Measurements from ENCODE around the gene XAB2.
A peak's percentile ranks its signal among the peaks of the same experiment; 100 is the strongest.
"Not testable (repeated sequence)": the region's sequence is repeated elsewhere in the genome, so short reads cannot be mapped to it uniquely, and the experiment has no call there.

XAB2 gene

GRCh38 chr19:7611541-7612279, 17.6 kb downstream of the XAB2 start:
- DNase-seq: no peak

- no peak for DNase-seq
These were observed 18.7 kb downstream of the XAB2 start for GRCh38 chr19:7610491-7611240.

GRCh38 chr19:7607874-7608560, 21.3 kb downstream of the XAB2 start:
- no peak for DNase-seq

DNA sequence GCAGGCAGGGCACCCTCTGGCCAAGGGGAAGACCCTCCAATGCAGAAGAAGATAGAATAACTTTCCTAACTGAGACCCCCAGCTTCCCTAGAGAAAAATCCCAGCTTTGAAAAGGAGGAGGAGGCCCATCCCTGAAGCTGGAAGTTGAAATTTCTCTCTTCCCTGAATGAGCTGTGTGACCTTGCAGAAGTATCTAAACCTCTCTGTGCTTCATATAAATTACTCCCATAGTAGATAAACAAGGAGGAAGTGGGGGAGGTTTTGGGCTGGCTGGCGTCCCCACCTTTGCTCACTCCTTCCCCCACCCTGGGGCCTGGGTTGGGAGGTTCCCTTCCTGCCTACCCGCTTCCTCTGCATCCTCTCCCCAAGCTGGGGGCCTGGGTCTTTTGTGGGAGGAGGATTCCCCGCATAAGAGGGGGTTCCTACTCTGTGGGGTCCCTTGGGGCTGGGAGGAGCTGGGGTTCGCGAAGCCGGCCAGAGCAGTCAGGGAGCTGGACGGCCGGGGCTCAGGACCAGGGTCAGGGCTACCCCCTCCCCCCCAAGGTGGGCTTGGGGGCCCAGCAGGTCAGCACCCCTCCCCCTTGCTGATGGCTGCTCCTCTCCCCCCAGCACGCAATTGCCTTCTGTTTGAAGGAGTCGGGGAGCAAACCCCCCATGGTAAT, 22.0 kb downstream of the XAB2 start:
- DNase-seq: no peak

DNA sequence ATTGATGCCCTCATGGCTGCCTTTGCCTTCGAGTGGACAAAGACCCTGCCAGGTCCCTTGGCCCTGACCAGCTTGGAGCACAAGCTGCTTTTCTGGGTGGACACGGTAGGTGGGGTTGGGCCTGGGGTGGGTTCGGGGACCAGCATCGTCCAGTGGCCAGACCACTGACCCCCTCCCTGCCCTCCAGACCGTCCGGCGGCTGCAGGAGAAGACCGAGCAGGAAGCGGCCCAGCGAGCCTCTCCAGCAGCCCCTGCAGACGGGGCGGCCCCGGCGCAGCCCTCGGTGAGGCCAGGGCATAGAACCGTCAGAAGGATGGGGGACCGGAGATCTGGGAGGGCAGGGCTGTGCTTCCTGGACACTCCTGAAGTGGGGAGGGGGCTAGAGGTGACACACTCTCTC, 23.1 kb downstream of the XAB2 start:
- no peak for DNase-seq

DNA sequence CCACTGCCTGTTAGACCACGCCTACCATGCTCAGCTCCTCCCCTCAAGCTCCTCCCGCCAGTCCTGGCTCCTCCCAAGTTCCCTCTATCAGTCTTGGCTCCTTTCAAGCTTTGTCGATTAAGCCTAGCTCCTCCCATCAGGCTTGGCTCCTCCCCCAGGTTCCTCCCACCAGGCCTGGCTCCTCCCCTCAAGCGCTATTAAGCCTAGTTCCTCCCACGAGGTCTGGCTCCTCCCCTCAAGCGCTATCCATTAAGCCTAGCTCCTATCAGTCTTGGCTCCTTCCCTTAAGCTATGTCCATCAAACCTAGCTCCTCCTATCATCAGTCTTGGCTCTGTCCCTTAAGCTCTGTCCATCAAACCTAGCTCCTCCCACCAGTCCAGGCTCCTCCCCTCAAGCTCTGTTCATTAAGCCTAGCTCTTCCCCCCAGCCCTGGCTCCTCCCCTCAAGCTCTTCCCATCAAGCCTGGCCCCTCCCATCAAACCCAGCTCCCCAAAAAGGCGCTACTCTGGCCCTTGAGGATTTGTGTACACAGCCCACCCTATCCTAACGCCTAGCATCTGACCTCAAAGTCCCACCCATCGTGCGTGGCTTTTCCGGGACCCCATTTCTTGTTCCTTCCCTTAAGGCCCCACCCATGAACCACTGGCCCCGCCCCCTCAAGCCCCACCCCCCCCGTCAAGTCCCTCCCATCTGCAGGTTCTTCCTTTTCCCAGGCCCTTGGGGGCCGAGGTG, 23.7 kb downstream of the XAB2 start:
- no peak for DNase-seq

DNA sequence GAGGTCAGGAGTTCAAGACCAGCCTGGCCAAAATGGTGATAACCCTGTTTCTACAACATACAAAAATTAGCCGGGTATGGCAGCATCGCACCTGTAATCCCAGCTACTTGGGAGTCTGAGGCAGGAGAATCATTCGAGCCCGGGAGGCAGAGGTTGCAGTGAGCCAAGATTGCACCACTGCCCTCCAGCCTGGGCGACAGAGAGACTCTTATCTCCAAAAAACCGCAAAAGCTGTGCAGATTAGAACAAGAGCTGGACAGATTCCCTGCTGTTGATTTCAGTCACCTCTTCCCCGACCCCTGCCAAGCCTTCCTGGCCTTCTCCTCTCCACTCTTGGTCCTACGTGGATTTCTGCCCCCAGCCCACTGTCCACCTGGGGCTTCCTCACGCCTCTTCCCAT, 25.4 kb downstream of the XAB2 start:
- no peak for DNase-seq

DNA sequence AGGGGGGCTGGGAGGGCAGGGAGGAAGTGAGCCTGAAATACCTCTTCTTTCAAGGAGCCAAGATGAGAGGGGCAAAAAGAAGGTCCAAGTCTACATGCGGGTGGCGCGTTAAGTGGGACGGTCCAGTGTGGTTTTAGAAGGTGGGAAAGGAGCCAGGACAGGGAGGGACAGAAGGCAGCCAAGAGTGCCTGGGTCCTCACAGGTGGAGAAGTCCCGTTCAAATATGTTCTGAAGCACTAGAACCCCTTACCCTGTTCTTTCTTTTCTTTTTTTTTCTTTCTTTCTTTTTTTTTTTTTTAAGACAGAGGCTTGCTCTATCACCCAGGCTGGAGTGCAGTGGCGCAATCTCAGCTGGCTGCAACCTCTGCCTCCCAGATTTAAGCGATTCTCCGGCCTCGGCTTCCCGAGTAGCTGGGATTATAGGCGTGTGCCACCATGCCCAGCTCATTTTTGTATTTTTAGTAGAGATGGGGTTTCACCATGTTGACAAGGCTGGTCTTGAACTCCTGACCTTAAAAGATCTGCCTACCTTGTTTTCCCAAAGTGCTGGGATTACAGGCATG, 26.3 kb downstream of the XAB2 start:
- no peak for DNase-seq

GRCh38 chr19:7602240-7602934, 27.0 kb downstream of the XAB2 start:
- DNase-seq: no peak

- no peak for DNase-seq
These were observed 28.6 kb downstream of the XAB2 start for GRCh38 chr19:7600721-7601120.

GRCh38 chr19:7598180-7598579, 31.2 kb downstream of the XAB2 start:
- no peak for DNase-seq

DNA sequence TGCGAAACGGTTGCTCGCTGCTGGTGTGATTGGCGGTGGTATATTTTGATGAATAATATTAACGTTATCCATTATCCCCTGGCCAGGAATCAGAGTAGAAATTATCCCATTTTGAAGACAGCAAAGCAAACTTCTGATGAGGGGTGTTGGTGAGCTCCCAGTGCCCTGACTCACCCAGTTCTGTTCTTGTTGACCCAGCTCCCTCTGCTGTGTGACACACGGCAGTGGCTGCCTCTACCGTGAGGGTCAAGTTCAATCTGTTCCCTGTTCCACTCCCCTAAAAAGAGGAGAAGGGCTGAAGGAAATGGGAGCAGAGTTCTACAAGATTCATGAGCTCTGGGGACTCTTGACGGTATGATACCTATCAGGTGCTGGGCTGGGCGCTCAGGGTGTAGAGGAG, 31.7 kb downstream of the XAB2 start:
- DNase-seq: no peak

DNA sequence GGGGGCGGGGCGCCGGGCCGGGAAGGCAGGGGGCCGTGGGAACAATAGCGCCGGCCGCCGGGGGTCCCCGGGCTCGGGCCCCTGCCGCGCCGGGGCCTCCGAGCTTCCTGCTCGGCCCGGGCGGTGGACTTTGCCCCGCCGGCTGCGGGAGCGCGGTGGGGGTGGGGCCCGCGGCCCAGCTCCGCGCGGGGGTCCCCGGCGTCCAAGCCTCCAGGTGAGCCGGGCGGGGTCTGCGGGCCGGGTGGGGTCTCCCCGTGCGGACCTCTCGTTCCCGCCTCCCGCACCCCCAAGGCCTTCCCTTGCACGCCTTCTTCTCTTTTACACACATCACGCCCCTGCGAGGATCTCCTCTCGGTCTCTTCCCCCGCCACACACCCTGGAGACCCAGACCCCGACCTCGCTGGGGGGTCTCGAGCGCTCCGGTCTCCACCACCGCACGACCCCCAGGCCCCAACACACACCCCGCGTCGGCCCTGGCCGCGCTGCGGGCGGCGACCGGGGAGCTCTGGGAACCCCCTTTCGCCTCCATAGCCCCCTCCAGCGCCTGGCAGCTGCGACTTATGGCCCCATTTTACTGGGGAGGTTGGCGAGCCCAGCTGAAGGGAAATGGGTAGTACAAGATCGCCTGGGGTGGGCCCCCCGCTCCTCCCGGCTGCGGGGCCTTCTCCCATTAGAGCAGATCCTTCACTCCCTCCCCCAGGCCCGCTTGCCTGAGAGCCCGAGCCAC, 33.0 kb downstream of the XAB2 start:
- no peak for DNase-seq

GRCh38 chr19:7595466-7596133, 33.7 kb downstream of the XAB2 start, which contains the start of gene CAMSAP3:
CAMSAP3 (plus strand) TSS chr19:7595863; CDS start chr19:7596003, 140 bp downstream.
- peak; percentile 11 for DNase-seq

GRCh38 chr19:7590256-7590655, 39.1 kb downstream of the XAB2 start:
- no peak for DNase-seq

- no peak for DNase-seq
These were observed 39.5 kb downstream of the XAB2 start for GRCh38 chr19:7589822-7590221.

- no peak for DNase-seq
These were observed 46.9 kb downstream of the XAB2 start for GRCh38 chr19:7582446-7582845.

DNA sequence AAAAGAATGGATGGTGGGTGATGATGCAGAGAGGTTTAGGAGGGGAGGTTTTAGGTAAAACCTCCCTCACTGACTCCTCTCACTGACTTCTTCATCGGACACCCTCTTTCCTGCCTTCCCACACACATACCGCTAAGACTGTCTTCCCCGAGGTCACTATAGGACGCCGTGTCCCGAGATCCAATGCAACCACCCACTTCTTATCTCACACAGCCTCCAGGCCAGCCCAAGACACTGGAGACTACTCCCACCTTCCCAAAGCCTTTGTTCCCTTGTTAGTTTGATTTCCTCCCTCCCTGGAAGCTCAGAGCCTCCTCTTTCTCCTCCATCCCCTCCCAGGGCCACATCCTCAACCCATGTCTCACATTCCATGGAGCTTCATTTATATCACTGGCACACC, 50.2 kb downstream of the XAB2 start:
- DNase-seq: no peak

- DNase-seq: no peak
These were observed 51.2 kb downstream of the XAB2 start for GRCh38 chr19:7578127-7578526.

GRCh38 chr19:7577422-7577821, 51.9 kb downstream of the XAB2 start:
- DNase-seq: not testable (repeated sequence)
